HepG2 (cell line): ENCODE results near the gene COA3. TPM values are rescaled to one million over a fixed set of nuclear protein-coding genes. Genes with fewer than 3 reads are reported as not detected.

ENCODE experiments used
- CAMTA2 ChIP-seq: sonication (generic); formaldehyde crosslinking; IDR thresholded peaks from 2 replicates; pipeline ENCODE4 v1.4.0; 2020; ENCODE audit warnings: mild to moderate bottlenecking, missing genetic modification reagents, borderline replicate concordance
- FLYWCH1 ChIP-seq: sonication (generic); formaldehyde crosslinking; IDR thresholded peaks from 2 replicates; pipeline ENCODE4 v1.8.1; 2023; ENCODE audit warnings: mild to moderate bottlenecking, missing genetic modification reagents
- KDM5A ChIP-seq: fragments of 200-600 bp; sonication (generic); IDR thresholded peaks from 2 replicates; pipeline ENCODE4 v1.7.0; 2018; ENCODE audit warnings: antibody characterized with exemption, mild to moderate bottlenecking, low read length, borderline replicate concordance
- MAF1 ChIP-seq: sonication (generic); formaldehyde crosslinking; IDR thresholded peaks from 2 replicates; pipeline ENCODE4 v1.5.0; 2020; ENCODE audit warnings: missing genetic modification reagents, borderline replicate concordance
- MAFG ChIP-seq: sonication (generic); formaldehyde crosslinking; IDR thresholded peaks from 2 replicates; pipeline ENCODE4 v1.5.1; 2020; ENCODE audit warnings: mild to moderate bottlenecking, missing genetic modification reagents
- MYC ChIP-seq: sonication (generic); formaldehyde crosslinking; IDR thresholded peaks from 2 replicates; pipeline ENCODE4 v1.9.0; 2021; ENCODE audit warnings: missing genetic modification reagents, borderline replicate concordance
- PHB2 ChIP-seq: fragments of 450-650 bp; IDR thresholded peaks from 2 replicates; pipeline ENCODE4 v1.6.1; 2018; ENCODE audit not compliant: partially characterized antibody
- PHF21A ChIP-seq: sonication (generic); formaldehyde crosslinking; IDR thresholded peaks from 2 replicates; pipeline ENCODE4 v1.5.0; 2020; ENCODE audit warnings: mild to moderate bottlenecking, missing genetic modification reagents
- PRPF4 ChIP-seq: fragments of 200-400 bp; formaldehyde crosslinking; IDR thresholded peaks from 2 replicates; pipeline ENCODE4 v1.6.1; 2016; ENCODE audit warnings: low read length, low read depth; ENCODE audit not compliant: poor library complexity, severe bottlenecking
- SMAD1 ChIP-seq: sonication (generic); formaldehyde crosslinking; IDR thresholded peaks from 2 replicates; pipeline ENCODE4 v1.4.0; 2020; ENCODE audit warnings: missing genetic modification reagents, low read depth, mild to moderate bottlenecking, borderline replicate concordance
- TEAD2 ChIP-seq: sonication (generic); formaldehyde crosslinking; IDR thresholded peaks from 2 replicates; pipeline ENCODE4 v1.9.0; 2021; ENCODE audit warnings: missing genetic modification reagents
- ZMYM4 ChIP-seq: sonication (generic); formaldehyde crosslinking; IDR thresholded peaks from 2 replicates; pipeline ENCODE4 v1.8.1; 2023; ENCODE audit warnings: mild to moderate bottlenecking, missing genetic modification reagents
- ZNF496 ChIP-seq: sonication (generic); formaldehyde crosslinking; IDR thresholded peaks from 2 replicates; pipeline ENCODE4 v1.8.1; 2023; ENCODE audit warnings: mild to moderate bottlenecking, moderate library complexity, missing genetic modification reagents; ENCODE audit not compliant: insufficient replicate concordance
- ZNF562 ChIP-seq: sonication (generic); formaldehyde crosslinking; IDR thresholded peaks from 2 replicates; pipeline ENCODE4 v1.8.0; 2022; ENCODE audit warnings: missing genetic modification reagents, borderline replicate concordance
- ZNF678 ChIP-seq: sonication (generic); formaldehyde crosslinking; IDR thresholded peaks from 2 replicates; pipeline ENCODE4 v1.4.0; 2020; ENCODE audit warnings: mild to moderate bottlenecking, missing genetic modification reagents
- ZNF781 ChIP-seq: sonication (generic); formaldehyde crosslinking; IDR thresholded peaks from 2 replicates; pipeline ENCODE4 v1.5.1; 2020; ENCODE audit warnings: borderline replicate concordance, mild to moderate bottlenecking, missing genetic modification reagents; ENCODE audit errors: not compliant biosample characterization
- polyA plus RNA-seq, 8 experiments: library from polyadenylated mRNA; depleted of rRNA in 3 of 8; stranded (reverse) in 7 of 8; unstranded in 1 of 8; fragments of >200 nt; fragmentation: Illumina TruSeq in 4 of 8; extraction: Trizol in 4 of 8; gene quantifications; 2 replicates each; pipeline versions ENCODE4 v1.2.1 to v1.2.3, GENCODE V29; 2011 to 2016; ENCODE audit warnings: low read depth in 4 of 8, missing spikeins in 1 of 8, mixed read lengths in 1 of 8; ENCODE audit not compliant: insufficient read depth in 1 of 8
- total RNA-seq, 5 experiments: library from RNA; depleted of rRNA; stranded (reverse); fragments of >200 nt; fragmentation: Illumina TruSeq; extraction: Trizol; gene quantifications; 2 replicates each; pipeline ENCODE4 v1.2.3, GENCODE V29; 2016; ENCODE audit warnings: low read depth in 1 of 5
- TF ChIP-seq, protein P1 (sequence below): sonication (generic); formaldehyde crosslinking; IDR thresholded peaks from 2 replicates; pipeline ENCODE4 v1.5.1; 2020; ENCODE audit warnings: mild to moderate bottlenecking, missing genetic modification reagents, moderate library complexity
- TF ChIP-seq, protein P2 (sequence below), 2 experiments: fragments of 450-650 bp in 1 of 2; sonication (generic) in 1 of 2; formaldehyde crosslinking; IDR thresholded peaks; 2 replicates each; pipeline versions ENCODE4 v1.5.0 to v1.8.0; 2020 to 2022; ENCODE audit warnings: mild to moderate bottlenecking in 1 of 2, missing genetic modification reagents in 1 of 2
- TF ChIP-seq, protein P3 (sequence below): sonication (generic); formaldehyde crosslinking; IDR thresholded peaks from 2 replicates; pipeline ENCODE4 v1.4.0; 2020; ENCODE audit warnings: mild to moderate bottlenecking, missing genetic modification reagents
- TF ChIP-seq, protein P4 (sequence below): sonication (generic); formaldehyde crosslinking; IDR thresholded peaks from 2 replicates; pipeline ENCODE4 v1.4.0; 2020; ENCODE audit warnings: missing genetic modification reagents
- TF ChIP-seq, protein P5 (sequence below): IDR thresholded peaks from 2 replicates; pipeline ENCODE4 v1.6.1; 2016; ENCODE audit warnings: low read depth, borderline replicate concordance

Gene COA3
- total and polyA plus RNA-seq, 2 of the 13 experiments (the other 11 are each of a cell fraction or from before 2014, with no cell fraction given) = 133 to 202 TPM

DNA sequence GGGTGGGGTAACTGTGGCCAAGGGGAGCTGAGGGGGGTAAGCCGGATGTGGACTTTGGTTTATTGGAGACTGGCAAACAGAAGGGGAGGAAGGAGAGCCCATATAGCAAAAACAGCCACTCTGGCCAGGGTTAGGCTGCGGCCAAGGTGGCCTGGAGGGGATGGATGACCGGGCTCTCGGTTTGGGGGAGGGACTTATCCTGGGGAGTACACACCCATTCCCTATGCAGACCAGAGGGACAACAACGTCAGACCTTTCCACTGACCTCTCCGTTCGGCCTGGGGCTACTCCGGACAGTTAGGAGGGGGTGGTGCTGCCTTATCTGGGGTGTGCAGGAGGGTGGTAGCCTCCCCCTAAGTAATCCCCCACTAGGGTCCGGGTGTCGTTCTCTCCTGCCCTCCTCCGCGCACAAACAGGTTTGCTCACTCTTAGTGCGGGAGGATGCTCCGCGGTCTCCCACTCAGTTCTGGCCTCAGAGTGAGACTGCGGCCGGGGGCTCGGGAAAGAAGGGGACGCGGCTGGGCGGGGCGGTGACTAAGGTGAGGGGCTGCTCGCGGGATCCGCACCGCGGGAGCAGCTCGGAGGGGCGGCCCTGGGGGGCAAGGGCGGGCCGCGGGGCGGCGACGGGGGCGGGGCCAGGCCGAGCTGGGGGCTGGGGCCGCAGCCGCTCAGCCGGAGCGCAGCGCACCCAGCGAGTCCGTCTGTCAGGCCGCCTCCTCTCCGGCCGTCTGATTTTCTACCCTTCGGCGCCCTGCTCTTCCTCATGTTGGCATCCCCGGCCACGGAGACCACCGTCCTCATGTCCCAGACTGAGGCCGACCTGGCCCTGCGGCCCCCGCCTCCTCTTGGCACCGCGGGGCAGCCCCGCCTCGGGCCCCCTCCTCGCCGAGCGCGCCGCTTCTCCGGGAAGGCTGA lies 18.3 kb downstream of the COA3 start, which contains the start of gene WNK4 (continued):
- TF ChIP-seq ZNF496 (CRISPR knock-in tag) = no peak
- TF ChIP-seq ZNF562 (CRISPR knock-in tag) = no peak
- TF ChIP-seq MAF1 = no peak; the same call in 1 of the 2 replicates
- TF ChIP-seq CAMTA2 (CRISPR knock-in tag) = no peak
- no peak for TF ChIP-seq MAFG
- TF ChIP-seq PRPF4 = no peak
- no peak for TF ChIP-seq FLYWCH1 (CRISPR knock-in tag)
- TF ChIP-seq, protein P1, sequence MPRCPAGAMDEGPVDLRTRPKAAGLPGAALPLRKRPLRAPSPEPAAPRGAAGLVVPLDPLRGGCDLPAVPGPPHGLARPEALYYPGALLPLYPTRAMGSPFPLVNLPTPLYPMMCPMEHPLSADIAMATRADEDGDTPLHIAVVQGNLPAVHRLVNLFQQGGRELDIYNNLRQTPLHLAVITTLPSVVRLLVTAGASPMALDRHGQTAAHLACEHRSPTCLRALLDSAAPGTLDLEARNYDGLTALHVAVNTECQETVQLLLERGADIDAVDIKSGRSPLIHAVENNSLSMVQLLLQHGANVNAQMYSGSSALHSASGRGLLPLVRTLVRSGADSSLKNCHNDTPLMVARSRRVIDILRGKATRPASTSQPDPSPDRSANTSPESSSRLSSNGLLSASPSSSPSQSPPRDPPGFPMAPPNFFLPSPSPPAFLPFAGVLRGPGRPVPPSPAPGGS (CRISPR knock-in tag) = peak; percentile 55
- TF ChIP-seq, protein P2, sequence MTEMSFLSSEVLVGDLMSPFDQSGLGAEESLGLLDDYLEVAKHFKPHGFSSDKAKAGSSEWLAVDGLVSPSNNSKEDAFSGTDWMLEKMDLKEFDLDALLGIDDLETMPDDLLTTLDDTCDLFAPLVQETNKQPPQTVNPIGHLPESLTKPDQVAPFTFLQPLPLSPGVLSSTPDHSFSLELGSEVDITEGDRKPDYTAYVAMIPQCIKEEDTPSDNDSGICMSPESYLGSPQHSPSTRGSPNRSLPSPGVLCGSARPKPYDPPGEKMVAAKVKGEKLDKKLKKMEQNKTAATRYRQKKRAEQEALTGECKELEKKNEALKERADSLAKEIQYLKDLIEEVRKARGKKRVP (CRISPR knock-in tag; IDR thresholded peaks at IDR 0.05) = no peak; a peak in 1 of 4 replicates
- TF ChIP-seq, protein P3, sequence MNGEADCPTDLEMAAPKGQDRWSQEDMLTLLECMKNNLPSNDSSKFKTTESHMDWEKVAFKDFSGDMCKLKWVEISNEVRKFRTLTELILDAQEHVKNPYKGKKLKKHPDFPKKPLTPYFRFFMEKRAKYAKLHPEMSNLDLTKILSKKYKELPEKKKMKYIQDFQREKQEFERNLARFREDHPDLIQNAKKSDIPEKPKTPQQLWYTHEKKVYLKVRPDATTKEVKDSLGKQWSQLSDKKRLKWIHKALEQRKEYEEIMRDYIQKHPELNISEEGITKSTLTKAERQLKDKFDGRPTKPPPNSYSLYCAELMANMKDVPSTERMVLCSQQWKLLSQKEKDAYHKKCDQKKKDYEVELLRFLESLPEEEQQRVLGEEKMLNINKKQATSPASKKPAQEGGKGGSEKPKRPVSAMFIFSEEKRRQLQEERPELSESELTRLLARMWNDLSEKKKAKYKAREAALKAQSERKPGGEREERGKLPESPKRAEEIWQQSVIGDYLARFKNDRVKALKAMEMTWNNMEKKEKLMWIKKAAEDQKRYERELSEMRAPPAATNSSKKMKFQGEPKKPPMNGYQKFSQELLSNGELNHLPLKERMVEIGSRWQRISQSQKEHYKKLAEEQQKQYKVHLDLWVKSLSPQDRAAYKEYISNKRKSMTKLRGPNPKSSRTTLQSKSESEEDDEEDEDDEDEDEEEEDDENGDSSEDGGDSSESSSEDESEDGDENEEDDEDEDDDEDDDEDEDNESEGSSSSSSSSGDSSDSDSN (CRISPR knock-in tag) = peak; percentile 64; the same call in 1 of the 2 replicates
- TF ChIP-seq MYC = peak; percentile 11; the same call in 1 of the 2 replicates
- TF ChIP-seq, protein P4, sequence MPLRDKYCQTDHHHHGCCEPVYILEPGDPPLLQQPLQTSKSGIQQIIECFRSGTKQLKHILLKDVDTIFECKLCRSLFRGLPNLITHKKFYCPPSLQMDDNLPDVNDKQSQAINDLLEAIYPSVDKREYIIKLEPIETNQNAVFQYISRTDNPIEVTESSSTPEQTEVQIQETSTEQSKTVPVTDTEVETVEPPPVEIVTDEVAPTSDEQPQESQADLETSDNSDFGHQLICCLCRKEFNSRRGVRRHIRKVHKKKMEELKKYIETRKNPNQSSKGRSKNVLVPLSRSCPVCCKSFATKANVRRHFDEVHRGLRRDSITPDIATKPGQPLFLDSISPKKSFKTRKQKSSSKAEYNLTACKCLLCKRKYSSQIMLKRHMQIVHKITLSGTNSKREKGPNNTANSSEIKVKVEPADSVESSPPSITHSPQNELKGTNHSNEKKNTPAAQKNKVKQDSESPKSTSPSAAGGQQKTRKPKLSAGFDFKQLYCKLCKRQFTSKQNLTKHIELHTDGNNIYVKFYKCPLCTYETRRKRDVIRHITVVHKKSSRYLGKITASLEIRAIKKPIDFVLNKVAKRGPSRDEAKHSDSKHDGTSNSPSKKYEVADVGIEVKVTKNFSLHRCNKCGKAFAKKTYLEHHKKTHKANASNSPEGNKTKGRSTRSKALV (CRISPR knock-in tag) = no peak; the same call in 1 of the 2 replicates
- TF ChIP-seq SMAD1 (CRISPR knock-in tag) = no peak
- TF ChIP-seq PHB2 = no peak
- peak; percentile 61; the same call in 1 of the 2 replicates for TF ChIP-seq ZMYM4
- TF ChIP-seq, protein P5, sequence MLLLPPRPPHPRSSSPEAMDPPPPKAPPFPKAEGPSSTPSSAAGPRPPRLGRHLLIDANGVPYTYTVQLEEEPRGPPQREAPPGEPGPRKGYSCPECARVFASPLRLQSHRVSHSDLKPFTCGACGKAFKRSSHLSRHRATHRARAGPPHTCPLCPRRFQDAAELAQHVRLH (CRISPR knock-in tag) = peak; percentile 85
- TF ChIP-seq ZNF781 (CRISPR knock-in tag) = peak; percentile 72
- peak; percentile 89 for TF ChIP-seq PHF21A (CRISPR knock-in tag)
- TF ChIP-seq KDM5A = peak; percentile 70
- no peak for TF ChIP-seq ZNF678
- TF ChIP-seq TEAD2 (CRISPR knock-in tag) = no peak
